ENCODE data around the gene FOXN1. TPM values are rescaled to one million over a fixed set of nuclear protein-coding genes. Genes with fewer than 3 reads are reported as not detected.

The FOXN1 gene
- polyA plus RNA-seq, 2 of the 4 experiments (the other 2 are of a cell fraction): not detected

DNA sequence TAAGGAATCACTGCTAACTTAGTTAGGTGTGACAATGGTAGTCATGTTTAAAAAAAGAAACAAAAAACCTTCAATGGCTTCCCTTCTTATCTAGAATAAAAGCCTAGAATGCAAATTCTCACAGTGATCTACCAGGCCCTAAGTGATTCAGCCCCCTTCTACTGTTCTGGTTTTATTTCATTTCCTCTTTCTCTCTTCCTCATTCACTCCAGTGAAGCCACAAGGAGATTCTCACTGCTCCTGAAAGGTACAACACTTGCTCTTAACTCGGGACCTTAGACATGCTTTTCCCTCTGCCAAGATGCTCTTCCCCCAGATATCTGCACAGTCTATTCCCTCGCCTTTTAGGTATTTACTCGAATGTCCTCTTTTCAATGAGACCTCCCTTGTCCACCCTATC is 61.5 kb downstream of the FOXN1 start:
- WGBS (ENCODE audit: missing lambda C conversion rate): 83% methylated on average over 3 of the region's 3 CpGs
- POLR2A ChIA-PET: no interaction called here
- FAIRE-seq: no peak
- ATAC-seq: no peak
- Histone ChIP-seq H3K4me2 (no peak overlapping the region), H3K27ac (no peak overlapping the region), H3K4me1 (peaks cover 25% of the 10 kb centered on the region), H3K9me3 (no peaks in the 10 kb centered on the region), H3K4me3 (no peak overlapping the region)
- no peak for DNase-seq (ENCODE audit: low read depth in 1 of 2, low spot score in 1 of 2)
- CTCF ChIA-PET: interaction anchor here (1.1 kb wide), 1 partner anchor 13 kb away, joined by 8 read pairs; no protein-coding TSS in a partner anchor
- TF ChIP-seq PHF8 (IDR thresholded peaks at IDR 0.05; ENCODE audit: borderline replicate concordance, low read depth) (no peak), MAFK (IDR thresholded peaks at IDR 0.05; ENCODE audit: partially characterized antibody) (no peak), FOXS1 (CRISPR knock-in tag; IDR thresholded peaks at IDR 0.05) (no peak), RCOR1 (IDR thresholded peaks at IDR 0.05; ENCODE audit: low read depth, low read length) (no peak), EHF (CRISPR knock-in tag; IDR thresholded peaks at IDR 0.05) (no peak), JUN (IDR thresholded peaks at IDR 0.05) (no peak), POLR2A (IDR thresholded peaks at IDR 0.05; ENCODE audit: low read length) (no peak), NPAS2 (CRISPR knock-in tag; IDR thresholded peaks at IDR 0.05; ENCODE audit: borderline replicate concordance) (no peak), KDM1A (IDR thresholded peaks at IDR 0.05; ENCODE audit: low read depth) (no peak), POLR2AphosphoS2 (conservative IDR thresholded peaks at IDR 0.05; ENCODE audit: low read length) (no peak), RARB (CRISPR knock-in tag; IDR thresholded peaks at IDR 0.05) (no peak), NFE2L2 (conservative IDR thresholded peaks at IDR 0.05; ENCODE audit: low read length) (no peak), HOXB13 (CRISPR knock-in tag; IDR thresholded peaks at IDR 0.05; ENCODE audit: low read depth) (no peak), NR3C1 (IDR thresholded peaks at IDR 0.05) (no peak), ZNF302 (CRISPR knock-in tag; IDR thresholded peaks at IDR 0.05) (no peak), ZFP36 (IDR thresholded peaks at IDR 0.05; ENCODE audit: borderline replicate concordance, partially characterized antibody) (no peak)
- TF ChIP-seq, protein P1, sequence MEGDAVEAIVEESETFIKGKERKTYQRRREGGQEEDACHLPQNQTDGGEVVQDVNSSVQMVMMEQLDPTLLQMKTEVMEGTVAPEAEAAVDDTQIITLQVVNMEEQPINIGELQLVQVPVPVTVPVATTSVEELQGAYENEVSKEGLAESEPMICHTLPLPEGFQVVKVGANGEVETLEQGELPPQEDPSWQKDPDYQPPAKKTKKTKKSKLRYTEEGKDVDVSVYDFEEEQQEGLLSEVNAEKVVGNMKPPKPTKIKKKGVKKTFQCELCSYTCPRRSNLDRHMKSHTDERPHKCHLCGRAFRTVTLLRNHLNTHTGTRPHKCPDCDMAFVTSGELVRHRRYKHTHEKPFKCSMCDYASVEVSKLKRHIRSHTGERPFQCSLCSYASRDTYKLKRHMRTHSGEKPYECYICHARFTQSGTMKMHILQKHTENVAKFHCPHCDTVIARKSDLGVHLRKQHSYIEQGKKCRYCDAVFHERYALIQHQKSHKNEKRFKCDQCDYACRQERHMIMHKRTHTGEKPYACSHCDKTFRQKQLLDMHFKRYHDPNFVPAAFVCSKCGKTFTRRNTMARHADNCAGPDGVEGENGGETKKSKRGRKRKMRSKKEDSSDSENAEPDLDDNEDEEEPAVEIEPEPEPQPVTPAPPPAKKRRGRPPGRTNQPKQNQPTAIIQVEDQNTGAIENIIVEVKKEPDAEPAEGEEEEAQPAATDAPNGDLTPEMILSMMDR (IDR thresholded peaks at IDR 0.05): no peak
- TF ChIP-seq, protein P2, sequence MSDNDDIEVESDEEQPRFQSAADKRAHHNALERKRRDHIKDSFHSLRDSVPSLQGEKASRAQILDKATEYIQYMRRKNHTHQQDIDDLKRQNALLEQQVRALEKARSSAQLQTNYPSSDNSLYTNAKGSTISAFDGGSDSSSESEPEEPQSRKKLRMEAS (IDR thresholded peaks at IDR 0.05): no peak

DNA sequence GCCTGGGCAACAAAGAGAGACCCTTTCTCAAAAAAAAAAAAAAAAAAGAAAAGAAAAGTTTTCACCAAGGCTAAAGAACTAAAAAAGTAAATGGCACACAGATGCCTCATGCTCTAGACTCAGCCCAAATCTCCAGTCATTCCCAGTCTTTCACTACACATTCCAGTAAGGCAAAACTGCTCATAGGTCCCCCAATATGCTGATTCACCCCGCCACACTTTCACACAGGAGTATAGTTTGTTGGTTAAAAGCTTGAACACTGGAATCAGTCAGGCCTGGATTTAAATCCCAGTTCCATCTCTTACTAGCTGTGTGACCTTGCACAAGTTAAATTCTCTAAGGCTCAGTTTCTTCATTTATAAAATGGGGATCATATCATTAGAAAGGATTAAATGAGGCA is 63.3 kb downstream of the FOXN1 start:
- DNase-seq (ENCODE audit: low read depth in 1 of 2, low spot score in 1 of 2): no peak
- H3K4me3 ChIP-seq: no peak overlapping the region
- no peak overlapping the region for H3K27ac ChIP-seq
- peak overlapping the region; percentile 96; the same call in 1 of the 3 replicates for H3K4me2 ChIP-seq
- no peaks in the 10 kb centered on the region for H3K9me3 ChIP-seq
- no peak for FAIRE-seq
- H3K4me1 ChIP-seq: peaks cover 26% of the 10 kb centered on the region
- WGBS (ENCODE audit: missing lambda C conversion rate): 93% methylated on average over 1 of the region's 1 CpG
- CTCF ChIA-PET: interaction anchor here (0.7 to 3.3 kb wide), 4 partner anchors 10 to 75 kb away, joined by 4 to 19 read pairs (median 8); no protein-coding TSS in a partner anchor
- no peak for TF ChIP-seq HOXB5 (CRISPR knock-in tag; IDR thresholded peaks at IDR 0.05)
- TF ChIP-seq ZNF302 (CRISPR knock-in tag; IDR thresholded peaks at IDR 0.05): no peak
- TF ChIP-seq, protein P3, sequence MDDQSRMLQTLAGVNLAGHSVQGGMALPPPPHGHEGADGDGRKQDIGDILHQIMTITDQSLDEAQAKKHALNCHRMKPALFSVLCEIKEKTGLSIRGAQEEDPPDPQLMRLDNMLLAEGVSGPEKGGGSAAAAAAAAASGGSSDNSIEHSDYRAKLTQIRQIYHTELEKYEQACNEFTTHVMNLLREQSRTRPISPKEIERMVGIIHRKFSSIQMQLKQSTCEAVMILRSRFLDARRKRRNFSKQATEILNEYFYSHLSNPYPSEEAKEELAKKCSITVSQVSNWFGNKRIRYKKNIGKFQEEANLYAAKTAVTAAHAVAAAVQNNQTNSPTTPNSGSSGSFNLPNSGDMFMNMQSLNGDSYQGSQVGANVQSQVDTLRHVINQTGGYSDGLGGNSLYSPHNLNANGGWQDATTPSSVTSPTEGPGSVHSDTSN (IDR thresholded peaks at IDR 0.05): no peak
- POLR2A ChIA-PET: interaction anchor here (0.6 kb wide), 1 partner anchor 37 kb away, joined by 3 read pairs; no protein-coding TSS in a partner anchor
- ATAC-seq: no peak

DNA sequence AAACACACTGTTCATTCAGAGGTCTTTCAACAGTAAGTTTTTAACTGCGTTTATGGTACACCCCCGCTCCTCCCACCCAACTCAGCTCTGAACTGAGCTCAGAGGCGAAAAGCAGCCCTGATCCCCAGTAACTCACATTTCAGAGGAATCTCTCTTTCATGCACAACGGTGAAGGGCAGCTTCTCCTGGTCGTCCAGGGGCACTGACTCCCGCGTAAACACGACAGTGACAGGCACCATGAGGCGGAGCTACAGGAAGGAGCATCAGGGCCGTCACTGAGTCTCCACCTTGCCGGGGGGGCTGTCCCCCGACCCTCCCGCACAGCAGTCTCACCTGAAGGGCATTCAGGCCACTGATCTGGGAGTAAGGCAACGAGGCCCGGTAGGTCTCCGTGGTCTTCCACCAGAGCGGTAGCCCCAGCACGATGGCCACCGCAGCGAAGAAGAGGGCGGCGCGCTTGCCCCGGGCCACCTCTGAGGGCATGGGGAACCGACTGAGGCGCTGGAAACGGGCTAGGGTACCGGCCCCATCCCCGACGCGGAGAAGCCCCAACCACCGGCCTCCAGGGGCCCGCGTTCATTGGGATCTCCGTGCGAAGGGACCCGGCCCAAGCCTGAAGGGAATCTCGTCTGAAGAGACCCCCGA is 64.7 kb downstream of the FOXN1 start:
- ATAC-seq (peak; percentile 42 to 57), DNase-seq (ENCODE audit: low read depth in 1 of 2, low spot score in 1 of 2) (peak; percentile 42 to 64), FAIRE-seq (no peak)
- Histone ChIP-seq H3K4me1 (peaks cover 26% of the 10 kb centered on the region), H3K9me3 (no peaks in the 10 kb centered on the region), H3K27ac (peak overlapping the region; percentile 87 to 91), H3K4me2 (peak overlapping the region; percentile 96), H3K4me3 (peak overlapping the region; percentile 92)
- WGBS (ENCODE audit: missing lambda C conversion rate): 9% methylated on average over 21 of the region's 39 CpGs
- ChIA-PET CTCF (interaction anchor here (0.6 to 3.8 kb wide), 11 partner anchors 11 to 176 kb away, joined by 3 to 24 read pairs (median 6); partner anchors contain the start of genes SDF2 and SUPT6H), POLR2A (interaction anchor here (0.6 to 2.1 kb wide), 5 partner anchors 18 to 214 kb away, joined by 3 to 8 read pairs (median 4); partner anchors contain the start of genes BLTP2, POLDIP2 and UNC119)
- TF ChIP-seq, protein P4, sequence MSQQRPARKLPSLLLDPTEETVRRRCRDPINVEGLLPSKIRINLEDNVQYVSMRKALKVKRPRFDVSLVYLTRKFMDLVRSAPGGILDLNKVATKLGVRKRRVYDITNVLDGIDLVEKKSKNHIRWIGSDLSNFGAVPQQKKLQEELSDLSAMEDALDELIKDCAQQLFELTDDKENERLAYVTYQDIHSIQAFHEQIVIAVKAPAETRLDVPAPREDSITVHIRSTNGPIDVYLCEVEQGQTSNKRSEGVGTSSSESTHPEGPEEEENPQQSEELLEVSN (IDR thresholded peaks at IDR 0.05; ENCODE audit: borderline replicate concordance, low read depth): 0 out of 2 replicates have a peak, but pooled peaks have one; percentile 62
- TF ChIP-seq POLR2AphosphoS2 (conservative IDR thresholded peaks at IDR 0.05; ENCODE audit: low read length): no peak
- no peak for TF ChIP-seq FOSL2 (IDR thresholded peaks at IDR 0.05)
- TF ChIP-seq FOSL2 (CRISPR knock-in tag; IDR thresholded peaks at IDR 0.05): 0 out of 2 replicates have a peak, but pooled peaks have one; percentile 14
- TF ChIP-seq, protein P2 (IDR thresholded peaks at IDR 0.05): 0 out of 2 replicates have a peak, but pooled peaks have one; percentile 31

All from A549 (cell line).